GM18507 (cell line): ENCODE results near the gene IMPA2.
"Not testable (repeated sequence)": the region's sequence is repeated elsewhere in the genome, so short reads cannot be mapped to it uniquely, and the experiment has no call there.

ENCODE experiments used
- DNase-seq: peaks from one replicate; pipeline ENCODE4 v3.0.0; 2011; ENCODE audit warnings: low read depth; ENCODE audit not compliant: insufficient read length; ENCODE audit errors: extremely low spot score
- FAIRE-seq: peaks from 2 replicates; lab custom pipeline; 2011; peaks lifted over from hg19 to GRCh38; lab: Jason Lieb, UNC

IMPA2 gene

GRCh38 chr18:12038639-12039539, 57.6 kb downstream of the IMPA2 start:
- DNase-seq: peak; percentile 69
- peak; percentile 83 for FAIRE-seq

GRCh38 chr18:12039540-12039930, 58.2 kb downstream of the IMPA2 start:
- not testable (repeated sequence) for FAIRE-seq, DNase-seq

- DNase-seq (no peak), FAIRE-seq (peak; percentile 9)
Observed at GRCh38 chr18:12041561-12041960, 60.3 kb downstream of the IMPA2 start.

- no peak for FAIRE-seq
- DNase-seq: no peak
Observed at GRCh38 chr18:12043811-12044210, 62.5 kb downstream of the IMPA2 start.

GRCh38 chr18:12044591-12044990, 63.3 kb downstream of the IMPA2 start:
- no peak for FAIRE-seq

GRCh38 chr18:12046046-12046750, 64.9 kb downstream of the IMPA2 start:
- no peak for FAIRE-seq
- no peak for DNase-seq

More at GRCh38 chr18:12044591-12044990, 63.3 kb downstream of the IMPA2 start:
- DNase-seq: no peak

- FAIRE-seq: no peak
- no peak for DNase-seq
Observed at GRCh38 chr18:12046751-12047335, 65.5 kb downstream of the IMPA2 start.

- no peak for DNase-seq
- no peak for FAIRE-seq
Observed at GRCh38 chr18:12048010-12048826, 66.9 kb downstream of the IMPA2 start.

GRCh38 chr18:12048827-12049175, 67.5 kb downstream of the IMPA2 start:
- FAIRE-seq (no peak), DNase-seq (no peak)

GRCh38 chr18:12049978-12050811, 68.9 kb downstream of the IMPA2 start:
- FAIRE-seq (peak; percentile 88), DNase-seq (no peak)

- FAIRE-seq: no peak
Observed at GRCh38 chr18:12052866-12053265, 71.6 kb downstream of the IMPA2 start.

GRCh38 chr18:12053289-12053688, 72.0 kb downstream of the IMPA2 start:
- DNase-seq: no peak
- peak; percentile 87 for FAIRE-seq

More at GRCh38 chr18:12052866-12053265, 71.6 kb downstream of the IMPA2 start:
- no peak for DNase-seq

GRCh38 chr18:12056034-12056883, 75.0 kb downstream of the IMPA2 start:
- no peak for FAIRE-seq
- DNase-seq: no peak

- no peak for FAIRE-seq
- DNase-seq: no peak
Observed at GRCh38 chr18:12056884-12057402, 75.6 kb downstream of the IMPA2 start.

GRCh38 chr18:12057419-12058039, 76.2 kb downstream of the IMPA2 start:
- no peak for DNase-seq
- FAIRE-seq: no peak

GRCh38 chr18:12059334-12060181, 78.3 kb downstream of the IMPA2 start:
- FAIRE-seq (no peak), DNase-seq (no peak)
